T-helper 2 cell treated with Interferon-gamma antibody and Interleukin-4, amounts not matched to agents 100 ng/mL and 5 ng/mL, for 36 hours (primary cell): ENCODE measurements around the gene TRAF3IP1. TPM values are rescaled to one million over a fixed set of nuclear protein-coding genes. Genes with fewer than 3 reads are reported as not detected.

Experiments used
- intact Hi-C: fragments of 100-400 bp; cut with micrococcal nuclease; formaldehyde crosslinking; loops from one replicate; pipeline ENCODE4 v1.15.1; 2023
- total RNA-seq: library from RNA; stranded (reverse); gene quantifications from 2 replicates; pipeline ENCODE4 v1.2.3, GENCODE V29; 2022

TRAF3IP1 gene
- total RNA-seq, 1 donor from 2014 or later: 7.7 TPM

DNA sequence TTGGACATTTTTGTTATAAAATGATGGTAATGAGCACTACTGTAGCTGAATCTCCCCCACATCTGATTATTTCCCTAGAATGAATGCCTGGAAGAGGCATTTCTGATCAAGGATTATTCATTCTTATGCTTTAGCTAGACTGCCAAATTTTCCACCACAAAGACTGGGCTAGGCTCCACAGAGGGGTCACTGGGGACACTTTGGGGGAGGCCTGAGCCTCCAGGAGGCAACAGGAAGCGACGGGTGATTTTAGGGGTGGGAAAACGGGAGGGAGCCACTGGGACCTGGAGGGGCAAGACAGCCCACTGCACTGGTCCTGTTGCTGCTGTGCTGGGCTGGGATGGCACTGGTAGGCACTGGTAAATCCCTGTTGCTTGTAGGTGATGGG lies 104.0 kb downstream of the TRAF3IP1 start:
- intact Hi-C loops: loop anchor here (10.0 kb wide), 1 partner anchor 50 kb away; no protein-coding TSS in a partner anchor

DNA sequence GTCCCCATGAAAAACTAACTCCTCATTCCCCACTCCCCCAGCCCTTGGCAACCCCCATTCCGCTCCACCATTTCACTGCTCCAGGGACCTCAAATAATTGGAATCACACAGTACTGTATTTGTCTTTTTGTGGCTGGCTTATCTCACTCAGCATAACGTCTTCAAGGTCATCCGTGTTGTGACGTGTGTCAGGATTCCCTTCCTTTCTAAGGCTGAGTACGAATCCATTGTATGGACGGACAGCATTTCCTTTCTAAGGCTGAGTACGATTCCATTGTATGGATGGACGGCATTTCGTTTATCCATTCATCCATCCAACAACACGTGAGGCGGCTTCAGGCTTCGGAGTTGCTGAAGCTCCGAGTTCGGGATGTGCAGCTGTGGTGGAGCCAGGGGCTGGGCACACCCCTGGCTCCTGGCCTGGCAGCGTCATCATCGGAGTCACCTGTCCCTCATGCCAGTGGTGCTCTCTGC lies 105.2 kb downstream of the TRAF3IP1 start:
- intact Hi-C loops: loop anchor here (10.0 kb wide), 1 partner anchor 51 kb away; no protein-coding TSS in a partner anchor

GRCh38 chr2:238425979-238426567 lies 105.8 kb downstream of the TRAF3IP1 start:
- intact Hi-C loops: loop anchor here (1.0 to 10.0 kb wide), 3 partner anchors 51 to 138 kb away; partner anchors contain the start of genes PER2 and TRAF3IP1

- intact Hi-C loops: loop anchor here (1.0 to 10.0 kb wide), 3 partner anchors 52 to 138 kb away; partner anchors contain the start of genes PER2 and TRAF3IP1
These were observed 106.5 kb downstream of the TRAF3IP1 start, which contains the start of gene ASB1 for GRCh38 chr2:238426568-238427434. Gene ASB1, plus strand, starts transcription at chr2:238426927. Its CDS starts 144 bp downstream, at chr2:238427071.

GRCh38 chr2:238427435-238428162 lies 107.3 kb downstream of the TRAF3IP1 start:
- intact Hi-C loops: loop anchor here (10.0 kb wide), 1 partner anchor 53 kb away; no protein-coding TSS in a partner anchor

DNA sequence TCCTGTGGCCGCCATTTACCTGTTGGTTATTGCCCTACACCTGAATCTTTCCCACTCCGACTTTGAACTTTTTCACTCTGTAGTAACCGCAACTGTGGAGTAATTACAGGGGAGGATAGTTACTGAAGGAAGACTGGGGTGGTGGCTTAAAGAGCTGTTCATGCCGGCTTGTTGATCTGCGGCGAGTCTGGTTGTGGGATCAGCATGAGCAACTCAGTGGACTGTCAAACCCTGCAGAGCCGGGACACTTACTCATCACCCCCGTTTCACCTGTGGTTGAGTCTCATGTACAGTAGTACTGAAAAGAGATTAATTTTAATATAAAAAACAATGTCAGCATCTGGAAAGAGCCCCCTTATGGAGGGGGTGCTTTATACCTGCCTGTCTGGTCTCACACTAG lies 108.5 kb downstream of the TRAF3IP1 start:
- intact Hi-C loops: loop anchor here (10.0 kb wide), 1 partner anchor 54 kb away; no protein-coding TSS in a partner anchor

DNA sequence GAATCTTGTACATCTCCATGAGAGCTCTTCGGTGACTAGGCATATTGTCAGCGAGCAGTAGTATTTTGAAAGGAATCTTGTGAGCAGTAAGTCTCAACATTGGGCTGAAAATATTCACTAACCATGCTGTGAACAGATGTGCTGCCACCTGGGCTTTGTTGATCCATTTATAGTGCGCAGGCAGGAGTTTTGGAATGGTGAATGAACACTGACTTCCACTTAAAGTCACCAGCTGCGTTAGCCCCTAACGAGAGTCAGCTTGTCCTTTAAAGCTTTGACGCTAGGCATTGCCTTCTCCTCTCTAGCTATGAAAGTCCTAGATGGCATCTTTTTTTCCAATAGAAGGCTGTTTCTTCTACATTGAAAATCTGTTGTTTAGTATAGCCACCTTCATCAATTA lies 110.5 kb downstream of the TRAF3IP1 start:
- intact Hi-C loops: no loop called here

DNA sequence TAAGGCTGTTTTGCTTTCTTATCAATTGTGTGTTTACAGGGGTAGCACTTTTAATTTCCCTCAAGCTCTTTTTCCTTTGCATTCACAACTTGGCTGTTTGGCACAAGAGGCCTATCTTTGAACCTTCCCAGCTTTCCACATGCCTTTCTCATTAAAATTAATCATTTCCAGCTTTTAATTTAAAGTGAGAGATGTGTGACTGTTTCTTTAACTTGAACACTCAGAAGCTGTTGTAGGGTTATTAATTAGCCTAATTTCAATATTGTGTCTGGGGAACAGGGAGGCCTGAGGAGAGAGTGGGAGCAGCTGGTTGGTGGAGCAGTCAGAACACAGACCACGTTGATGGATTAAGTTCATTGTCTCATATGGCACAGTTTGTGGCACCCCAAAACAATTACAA lies 111.1 kb downstream of the TRAF3IP1 start:
- intact Hi-C loops: no loop called here

DNA sequence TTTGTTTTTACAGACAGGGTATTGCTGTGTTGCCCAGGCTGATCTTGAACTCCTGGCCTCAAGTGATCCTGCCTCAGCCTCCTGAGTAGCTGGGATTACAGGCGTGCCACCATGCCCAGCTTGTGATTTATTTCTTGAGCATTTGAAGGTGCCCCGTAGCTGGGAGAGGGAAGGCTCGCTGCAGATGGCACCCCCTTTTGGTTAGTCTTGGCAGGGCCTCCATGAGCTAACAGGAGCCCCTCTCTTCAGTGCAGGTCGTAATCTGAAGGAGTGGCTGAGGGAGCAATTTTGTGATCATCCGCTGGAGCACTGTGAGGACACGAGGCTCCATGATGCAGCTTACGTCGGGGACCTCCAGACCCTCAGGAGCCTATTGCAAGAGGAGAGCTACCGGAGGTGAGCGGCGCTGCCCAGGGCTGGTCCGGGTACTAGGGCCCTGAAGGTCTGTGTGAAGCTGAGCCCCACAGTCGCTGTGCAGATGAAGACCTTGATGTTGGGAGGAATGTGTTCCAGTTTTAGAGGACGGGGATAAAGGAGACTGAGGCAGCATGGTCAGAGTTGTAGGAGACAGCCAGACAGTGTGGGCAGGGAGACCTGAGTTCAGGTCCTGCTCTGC lies 113.1 kb downstream of the TRAF3IP1 start:
- intact Hi-C loops: no loop called here

DNA sequence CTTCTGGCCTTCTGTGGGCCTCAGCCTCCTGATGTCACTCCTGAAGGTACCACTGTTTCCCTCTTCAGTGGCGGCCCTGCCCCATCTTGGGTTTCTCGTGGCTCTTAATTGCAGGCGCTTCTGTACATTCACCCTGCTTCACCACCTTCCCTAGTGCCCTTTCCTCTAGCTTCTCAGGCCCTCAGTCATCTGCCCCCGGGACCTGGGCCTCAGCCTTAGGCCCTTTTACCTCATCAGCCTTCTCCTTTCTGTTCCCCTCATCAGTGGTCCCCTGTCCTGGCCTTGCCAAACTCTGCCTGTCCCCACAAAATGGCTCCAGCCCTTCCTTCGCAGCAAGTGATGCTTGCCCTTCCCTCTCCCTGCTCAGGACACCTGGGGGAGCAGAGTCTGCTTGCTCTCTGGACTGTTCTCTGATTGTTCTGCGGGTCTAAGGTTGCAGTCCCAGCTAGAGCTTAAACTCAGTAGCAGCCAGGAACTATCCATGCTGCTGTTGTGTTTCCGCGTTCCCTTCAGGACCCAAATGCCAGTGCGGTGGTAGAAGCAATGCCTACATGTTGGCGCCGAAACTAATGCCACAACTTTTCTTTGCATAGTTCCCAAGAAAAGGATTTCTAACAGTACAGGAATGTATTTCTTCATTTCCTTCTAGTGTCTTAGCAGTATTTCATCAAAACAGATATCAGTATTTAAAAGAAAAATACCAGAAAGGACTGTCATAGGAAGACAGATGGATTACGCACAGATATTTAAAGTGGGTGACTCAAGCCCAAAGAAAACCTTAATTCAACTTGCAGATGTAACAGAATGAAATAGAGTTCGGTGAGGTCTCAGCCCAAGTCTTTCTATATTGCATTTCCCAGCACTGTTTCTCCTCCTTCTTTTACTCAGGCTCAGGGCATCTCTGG lies 113.9 kb downstream of the TRAF3IP1 start:
- intact Hi-C loops: no loop called here

DNA sequence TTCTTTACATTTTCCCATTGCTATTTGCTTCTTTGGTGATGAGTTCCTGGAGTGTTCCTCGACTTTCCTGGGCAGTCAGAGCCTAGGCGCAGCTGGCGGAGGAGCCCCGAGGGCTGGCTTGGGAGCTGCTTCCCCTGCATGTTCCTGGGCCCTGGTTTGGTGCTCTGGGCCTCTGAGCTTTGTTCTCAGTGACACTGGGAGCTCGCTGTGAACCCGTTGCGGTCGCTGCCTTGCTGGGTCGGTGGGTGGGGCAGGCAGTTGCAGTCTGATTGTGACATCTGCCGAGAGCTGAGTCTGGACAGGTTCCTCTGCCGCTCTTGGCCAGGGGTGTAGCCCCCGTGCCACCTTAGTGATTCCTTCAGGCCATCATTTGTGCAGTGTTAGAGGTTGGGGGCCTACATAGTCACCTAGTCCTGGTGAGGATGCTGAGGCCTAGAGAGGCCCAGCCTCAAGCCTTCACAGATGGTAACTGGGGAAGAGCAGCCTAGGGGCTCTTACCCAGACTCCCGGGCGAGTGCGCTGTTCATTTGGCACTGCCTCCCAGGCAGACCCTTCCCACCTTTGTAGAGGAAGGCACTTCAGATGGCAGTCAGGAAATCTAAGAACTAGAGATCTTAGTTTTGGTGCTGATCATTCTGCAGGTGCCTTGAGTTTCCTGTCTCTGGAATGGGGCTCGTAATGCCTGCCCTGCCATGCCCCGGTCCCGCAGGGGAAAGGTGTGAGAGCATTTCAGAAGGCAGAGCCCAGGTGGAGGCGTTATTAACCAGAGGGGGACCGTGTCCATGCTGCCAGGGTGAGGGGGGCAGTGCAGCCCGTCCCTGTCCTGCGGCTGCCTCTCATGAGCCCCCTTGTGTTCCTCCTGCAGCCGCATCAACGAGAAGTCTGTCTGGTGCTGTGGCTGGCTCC lies 114.8 kb downstream of the TRAF3IP1 start:
- intact Hi-C loops: no loop called here

- intact Hi-C loops: no loop called here
These were observed 115.4 kb downstream of the TRAF3IP1 start for GRCh38 chr2:238435752-238436096.

DNA sequence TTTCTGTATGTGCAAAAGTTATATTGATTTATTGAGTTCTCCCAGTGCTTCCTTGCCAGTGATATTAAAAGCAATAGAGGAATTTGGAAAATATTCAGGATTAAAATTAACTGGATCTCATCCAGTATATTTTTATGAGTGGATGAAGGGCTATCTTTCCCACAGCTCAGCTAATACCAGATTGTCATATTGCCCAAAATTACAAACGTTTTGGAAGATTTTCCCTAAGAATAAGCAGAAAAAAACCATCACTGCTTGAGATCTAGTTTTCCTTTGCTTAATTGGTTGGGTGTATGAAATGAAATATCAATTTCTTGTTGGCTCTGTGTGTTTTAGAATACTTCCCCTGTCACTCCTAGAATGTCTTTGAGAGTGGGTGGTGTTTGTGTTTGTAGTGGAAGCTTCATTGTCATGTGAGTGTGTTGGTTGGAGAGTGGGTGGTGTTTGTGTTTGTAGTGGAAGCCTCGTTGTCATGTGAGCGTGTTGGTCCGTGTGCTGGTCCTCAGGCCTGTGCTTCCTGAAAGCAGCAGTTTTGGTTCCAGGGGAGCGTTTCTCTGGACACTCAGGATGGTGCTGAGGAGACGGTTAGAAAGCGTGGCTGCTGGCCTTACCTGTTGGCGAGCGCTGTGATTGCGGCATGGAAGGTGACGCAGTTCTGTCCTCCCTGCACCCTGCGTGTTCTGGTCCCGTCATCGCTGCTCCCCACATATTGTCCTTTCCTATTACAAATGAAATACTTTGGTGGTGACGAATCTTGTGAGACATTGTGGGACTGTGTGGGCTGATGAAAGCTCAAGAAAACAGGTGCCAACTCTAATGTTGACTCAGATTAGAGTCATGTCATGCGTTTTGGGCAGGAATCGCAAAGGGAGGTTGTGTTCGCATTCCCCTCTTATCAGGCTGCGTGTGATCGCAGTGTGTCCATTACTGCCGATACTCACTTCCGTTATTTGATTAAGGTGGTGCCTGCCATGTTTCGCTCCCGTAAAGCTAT lies 118.8 kb downstream of the TRAF3IP1 start:
- intact Hi-C loops: no loop called here

GRCh38 chr2:238439917-238440316 lies 119.6 kb downstream of the TRAF3IP1 start:
- intact Hi-C loops: no loop called here

GRCh38 chr2:238440331-238440730 lies 120.0 kb downstream of the TRAF3IP1 start:
- intact Hi-C loops: no loop called here

- intact Hi-C loops: no loop called here
These were observed 120.4 kb downstream of the TRAF3IP1 start for GRCh38 chr2:238440767-238441166.

GRCh38 chr2:238441262-238442114 lies 121.2 kb downstream of the TRAF3IP1 start:
- intact Hi-C loops: no loop called here
